Ishikawa (cell line): ENCODE measurements around the gene SMARCD3.

Experiments
- CEBPB ChIP-seq: IDR thresholded peaks from 2 replicates; pipeline ENCODE4 v1.6.1; 2012
- CREB1 ChIP-seq: IDR thresholded peaks from 2 replicates; pipeline ENCODE4 v1.6.1; 2012; ENCODE audit warnings: low read depth
- EGR1 ChIP-seq: IDR thresholded peaks from 2 replicates; pipeline ENCODE4 v1.6.1; 2012
- EP300 ChIP-seq: IDR thresholded peaks from 2 replicates; pipeline ENCODE4 v1.6.1; 2012; ENCODE audit warnings: borderline replicate concordance
- FOXM1 ChIP-seq: IDR thresholded peaks from 2 replicates; pipeline ENCODE4 v1.6.1; 2012; ENCODE audit warnings: low read depth, borderline replicate concordance
- RAD21 ChIP-seq: IDR thresholded peaks from 2 replicates; pipeline ENCODE4 v1.6.1; 2012; ENCODE audit warnings: low read depth
- TAF1 ChIP-seq: IDR thresholded peaks from 2 replicates; pipeline ENCODE4 v1.6.1; 2012; ENCODE audit warnings: low read depth, mild to moderate bottlenecking
- TCF12 ChIP-seq: IDR thresholded peaks from 2 replicates; pipeline ENCODE4 v1.6.1; 2012; ENCODE audit warnings: low read depth
- TEAD4 ChIP-seq: IDR thresholded peaks from 2 replicates; pipeline ENCODE4 v1.6.1; 2012
- YY1 ChIP-seq: IDR thresholded peaks from 2 replicates; pipeline ENCODE4 v1.6.1; 2012; ENCODE audit warnings: low read depth
- TF ChIP-seq, protein P1 (sequence below): IDR thresholded peaks from 2 replicates; pipeline ENCODE4 v1.6.1; 2012
- TF ChIP-seq, protein P2 (sequence below): IDR thresholded peaks from 2 replicates; pipeline ENCODE4 v1.6.1; 2012; ENCODE audit warnings: low read depth, mild to moderate bottlenecking

DNA sequence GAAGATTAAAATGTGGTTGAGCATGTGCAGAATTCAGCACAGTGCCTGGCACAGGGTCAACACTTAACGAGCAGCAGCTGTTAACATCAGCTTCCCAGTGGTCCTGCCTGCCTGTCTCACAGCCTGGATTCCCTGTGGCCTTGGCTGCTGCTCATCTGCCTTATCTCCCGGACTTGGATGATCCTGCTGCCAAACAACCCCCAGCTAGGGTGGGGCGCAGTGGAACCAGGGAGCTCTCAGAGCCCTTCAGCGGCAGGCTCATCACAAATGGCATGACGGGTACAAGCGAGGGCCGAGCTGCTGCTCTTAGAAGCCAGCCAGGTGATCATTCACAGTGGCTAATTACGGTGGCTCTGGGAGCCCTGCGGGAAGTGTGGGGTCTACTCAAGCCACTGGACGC lies 13.0 kb upstream of the SMARCD3 start:
- TF ChIP-seq FOXM1 (no peak), RAD21 (no peak), EGR1 (no peak), TAF1 (no peak), YY1 (no peak), CEBPB (no peak), EP300 (no peak), TCF12 (no peak), TEAD4 (no peak), CREB1 (no peak)
- TF ChIP-seq, protein P1, sequence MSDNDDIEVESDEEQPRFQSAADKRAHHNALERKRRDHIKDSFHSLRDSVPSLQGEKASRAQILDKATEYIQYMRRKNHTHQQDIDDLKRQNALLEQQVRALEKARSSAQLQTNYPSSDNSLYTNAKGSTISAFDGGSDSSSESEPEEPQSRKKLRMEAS = no peak
- TF ChIP-seq, protein P2, sequence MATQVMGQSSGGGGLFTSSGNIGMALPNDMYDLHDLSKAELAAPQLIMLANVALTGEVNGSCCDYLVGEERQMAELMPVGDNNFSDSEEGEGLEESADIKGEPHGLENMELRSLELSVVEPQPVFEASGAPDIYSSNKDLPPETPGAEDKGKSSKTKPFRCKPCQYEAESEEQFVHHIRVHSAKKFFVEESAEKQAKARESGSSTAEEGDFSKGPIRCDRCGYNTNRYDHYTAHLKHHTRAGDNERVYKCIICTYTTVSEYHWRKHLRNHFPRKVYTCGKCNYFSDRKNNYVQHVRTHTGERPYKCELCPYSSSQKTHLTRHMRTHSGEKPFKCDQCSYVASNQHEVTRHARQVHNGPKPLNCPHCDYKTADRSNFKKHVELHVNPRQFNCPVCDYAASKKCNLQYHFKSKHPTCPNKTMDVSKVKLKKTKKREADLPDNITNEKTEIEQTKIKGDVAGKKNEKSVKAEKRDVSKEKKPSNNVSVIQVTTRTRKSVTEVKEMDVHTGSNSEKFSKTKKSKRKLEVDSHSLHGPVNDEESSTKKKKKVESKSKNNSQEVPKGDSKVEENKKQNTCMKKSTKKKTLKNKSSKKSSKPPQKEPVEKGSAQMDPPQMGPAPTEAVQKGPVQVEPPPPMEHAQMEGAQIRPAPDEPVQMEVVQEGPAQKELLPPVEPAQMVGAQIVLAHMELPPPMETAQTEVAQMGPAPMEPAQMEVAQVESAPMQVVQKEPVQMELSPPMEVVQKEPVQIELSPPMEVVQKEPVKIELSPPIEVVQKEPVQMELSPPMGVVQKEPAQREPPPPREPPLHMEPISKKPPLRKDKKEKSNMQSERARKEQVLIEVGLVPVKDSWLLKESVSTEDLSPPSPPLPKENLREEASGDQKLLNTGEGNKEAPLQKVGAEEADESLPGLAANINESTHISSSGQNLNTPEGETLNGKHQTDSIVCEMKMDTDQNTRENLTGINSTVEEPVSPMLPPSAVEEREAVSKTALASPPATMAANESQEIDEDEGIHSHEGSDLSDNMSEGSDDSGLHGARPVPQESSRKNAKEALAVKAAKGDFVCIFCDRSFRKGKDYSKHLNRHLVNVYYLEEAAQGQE = no peak
